HG02759 (cell line): ENCODE results near the gene PPM1L.

Experiments
- ATAC-seq: cut with Tn5 transposase; IDR thresholded peaks from one replicate; pipeline ENCODE4 v1.9.1; 2021; ENCODE audit warnings: mild to moderate bottlenecking, moderate library complexity; ENCODE audit not compliant: unreplicated experiment

Gene PPM1L

GRCh38 chr3:161070980-161071663 is 315.1 kb downstream of the PPM1L start:
- no peak for ATAC-seq

GRCh38 chr3:161072211-161072621 is 316.2 kb downstream of the PPM1L start:
- ATAC-seq, result no peak

GRCh38 chr3:161072751-161073150 is 316.7 kb downstream of the PPM1L start:
- ATAC-seq, result no peak

- ATAC-seq, result no peak
These were observed 317.1 kb downstream of the PPM1L start for GRCh38 chr3:161073181-161073580.

GRCh38 chr3:161081633-161082032 is 325.6 kb downstream of the PPM1L start:
- ATAC-seq, result peak; percentile 89

GRCh38 chr3:161082063-161082462 is 326.0 kb downstream of the PPM1L start:
- peak; percentile 32 for ATAC-seq

GRCh38 chr3:161083131-161083530 is 327.1 kb downstream of the PPM1L start:
- ATAC-seq, result no peak

GRCh38 chr3:161084277-161084676 is 328.2 kb downstream of the PPM1L start:
- ATAC-seq, result no peak

GRCh38 chr3:161093895-161094294 is 337.9 kb downstream of the PPM1L start:
- no peak for ATAC-seq

GRCh38 chr3:161096771-161097367 is 340.8 kb downstream of the PPM1L start:
- peak; percentile 49 for ATAC-seq

- no peak for ATAC-seq
These were observed 345.0 kb downstream of the PPM1L start for GRCh38 chr3:161100994-161101393.

- no peak for ATAC-seq
These were observed 345.6 kb downstream of the PPM1L start for GRCh38 chr3:161101609-161102008.

- no peak for ATAC-seq
These were observed 347.9 kb downstream of the PPM1L start for GRCh38 chr3:161103776-161104385.

GRCh38 chr3:161104561-161105551 is 348.8 kb downstream of the PPM1L start, which contains the start of gene B3GALNT1:
B3GALNT1 (minus strand) TSS chr3:161105349; CDS start chr3:161086754, 18,595 bp downstream.
- ATAC-seq, result peak; percentile 85

GRCh38 chr3:161107311-161107710 is 351.3 kb downstream of the PPM1L start:
- ATAC-seq, result no peak

- ATAC-seq, result no peak
These were observed 352.8 kb downstream of the PPM1L start for GRCh38 chr3:161108840-161109239.

GRCh38 chr3:161117646-161118045 is 361.6 kb downstream of the PPM1L start:
- ATAC-seq, result no peak

- no peak for ATAC-seq
These were observed 370.5 kb downstream of the PPM1L start for GRCh38 chr3:161126495-161126894.
